ENCODE measurements around the gene FRMD4A. TPM values are rescaled to one million over a fixed set of nuclear protein-coding genes. Genes with fewer than 3 reads are reported as not detected.

The FRMD4A gene
- total RNA-seq, 1 experiment from 2014 or later, result 7.1 TPM

DNA sequence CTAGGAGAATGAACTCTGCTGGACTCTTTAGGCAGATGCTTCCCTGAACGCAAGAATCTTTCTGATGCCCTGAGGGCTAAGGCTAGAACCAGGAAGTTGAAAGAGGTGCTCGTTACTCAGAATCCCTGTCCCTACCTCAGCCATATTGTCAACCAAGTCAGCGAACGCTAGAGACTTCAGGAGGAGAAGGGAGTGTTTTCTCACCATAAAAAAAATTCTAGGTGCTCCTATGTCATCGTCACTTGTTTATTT lies 384.6 kb downstream of the FRMD4A start:
- ATAC-seq (no peak), DNase-seq (no peak)
- Histone ChIP-seq H3K4me2 (ENCODE audit: low read length) (no peak overlapping the region), H3K9me2 (replicated peaks; ENCODE audit: low read length) (no peaks in the 10 kb centered on the region), H3K9ac (ENCODE audit: low read length) (no peak overlapping the region), H3K4me1 (ENCODE audit: insufficient read depth, low read length) (no peaks in the 10 kb centered on the region; the same call in 1 of the 2 replicates), H3K27me3 (ENCODE audit: low read length) (no peaks in the 10 kb centered on the region), H3K27ac (ENCODE audit: low read length) (no peak overlapping the region), H3K4me3 (ENCODE audit: low read length) (no peak overlapping the region), H4K20me1 (ENCODE audit: low read length) (no peaks in the 10 kb centered on the region), H3F3A (ENCODE audit: low read length, unreplicated experiment) (no peaks in the 10 kb centered on the region), H3K36me3 (ENCODE audit: low read depth, low read length) (no peaks in the 10 kb centered on the region), H3K9me3 (ENCODE audit: low read length) (no peaks in the 10 kb centered on the region), H2AFZ (ENCODE audit: low read length) (no peak overlapping the region), H3K79me2 (ENCODE audit: low read length) (no peaks in the 10 kb centered on the region)
- no TSS peak for BruUV-seq (replicated peaks)
- ChIA-PET CTCF (no interaction called here), POLR2A (ENCODE audit: unreplicated experiment) (no interaction called here)
- TF ChIP-seq EZH2 (IDR thresholded peaks at IDR 0.05; ENCODE audit: low read length, unreplicated experiment) (no peak), EZH2phosphoT487 (IDR thresholded peaks at IDR 0.05; ENCODE audit: borderline replicate concordance, low read length) (no peak)
- TF ChIP-seq, protein P1, sequence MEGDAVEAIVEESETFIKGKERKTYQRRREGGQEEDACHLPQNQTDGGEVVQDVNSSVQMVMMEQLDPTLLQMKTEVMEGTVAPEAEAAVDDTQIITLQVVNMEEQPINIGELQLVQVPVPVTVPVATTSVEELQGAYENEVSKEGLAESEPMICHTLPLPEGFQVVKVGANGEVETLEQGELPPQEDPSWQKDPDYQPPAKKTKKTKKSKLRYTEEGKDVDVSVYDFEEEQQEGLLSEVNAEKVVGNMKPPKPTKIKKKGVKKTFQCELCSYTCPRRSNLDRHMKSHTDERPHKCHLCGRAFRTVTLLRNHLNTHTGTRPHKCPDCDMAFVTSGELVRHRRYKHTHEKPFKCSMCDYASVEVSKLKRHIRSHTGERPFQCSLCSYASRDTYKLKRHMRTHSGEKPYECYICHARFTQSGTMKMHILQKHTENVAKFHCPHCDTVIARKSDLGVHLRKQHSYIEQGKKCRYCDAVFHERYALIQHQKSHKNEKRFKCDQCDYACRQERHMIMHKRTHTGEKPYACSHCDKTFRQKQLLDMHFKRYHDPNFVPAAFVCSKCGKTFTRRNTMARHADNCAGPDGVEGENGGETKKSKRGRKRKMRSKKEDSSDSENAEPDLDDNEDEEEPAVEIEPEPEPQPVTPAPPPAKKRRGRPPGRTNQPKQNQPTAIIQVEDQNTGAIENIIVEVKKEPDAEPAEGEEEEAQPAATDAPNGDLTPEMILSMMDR (conservative IDR thresholded peaks at IDR 0.05; ENCODE audit: low read depth, low read length), result no peak
- intact Hi-C loops (cut with micrococcal nuclease), result no loop called here

DNA sequence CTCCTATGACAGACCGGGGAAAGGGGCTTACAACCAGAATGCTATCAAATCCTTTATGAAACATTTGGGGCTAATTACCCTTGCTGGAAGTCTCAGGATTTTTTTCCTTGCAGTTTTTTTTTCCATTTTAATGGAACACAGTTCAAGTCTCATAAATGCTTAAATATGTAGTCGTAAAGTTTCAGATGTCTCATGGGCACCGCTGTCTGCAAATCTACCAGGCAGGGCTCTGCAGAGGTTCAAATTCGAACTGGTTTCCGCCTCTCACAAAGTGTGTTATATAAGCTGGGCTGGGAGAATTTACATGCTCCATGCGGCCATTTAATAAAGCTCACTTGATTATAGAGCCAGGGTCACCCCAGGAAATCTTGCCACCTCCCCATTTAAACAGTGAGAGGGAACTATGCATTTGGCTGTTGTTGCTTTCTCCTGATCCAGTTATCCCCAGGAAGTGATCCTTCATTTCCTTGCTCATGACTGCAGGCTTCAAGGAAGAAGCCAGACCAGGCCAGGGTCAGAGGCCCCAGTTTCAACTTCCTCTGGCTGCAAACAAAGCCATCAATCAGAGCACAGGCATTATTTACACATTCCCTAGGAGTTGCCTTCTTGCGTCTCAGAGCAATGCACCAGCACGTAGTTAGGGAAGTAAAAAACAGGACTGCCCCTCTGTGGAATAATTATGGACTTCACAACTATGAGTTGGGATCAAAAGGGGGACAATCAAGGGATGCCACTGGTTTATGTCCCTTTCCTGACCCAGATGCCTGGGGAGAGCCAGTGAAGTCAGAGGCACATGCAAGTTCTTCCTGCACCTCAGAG lies 385.1 kb downstream of the FRMD4A start:
- Histone ChIP-seq H3K4me1 (ENCODE audit: insufficient read depth, low read length) (no peaks in the 10 kb centered on the region; the same call in 1 of the 2 replicates), H3K9me3 (ENCODE audit: low read length) (no peaks in the 10 kb centered on the region), H3K36me3 (ENCODE audit: low read depth, low read length) (no peaks in the 10 kb centered on the region), H3K27ac (ENCODE audit: low read length) (no peak overlapping the region), H3K27me3 (ENCODE audit: low read length) (no peaks in the 10 kb centered on the region), H3K4me2 (ENCODE audit: low read length) (no peak overlapping the region), H3K4me3 (ENCODE audit: low read length) (no peak overlapping the region), H3K9me2 (replicated peaks; ENCODE audit: low read length) (no peaks in the 10 kb centered on the region), H3K79me2 (ENCODE audit: low read length) (no peaks in the 10 kb centered on the region), H3K9ac (ENCODE audit: low read length) (no peak overlapping the region), H2AFZ (ENCODE audit: low read length) (no peak overlapping the region), H4K20me1 (ENCODE audit: low read length) (no peaks in the 10 kb centered on the region), H3F3A (ENCODE audit: low read length, unreplicated experiment) (no peaks in the 10 kb centered on the region)
- ChIA-PET CTCF (no interaction called here), POLR2A (ENCODE audit: unreplicated experiment) (no interaction called here)
- no peak for ATAC-seq
- intact Hi-C loops (cut with micrococcal nuclease), result no loop called here
- DNase-seq, result no peak
- TF ChIP-seq, protein P1 (conservative IDR thresholded peaks at IDR 0.05; ENCODE audit: low read depth, low read length), result no peak
- TF ChIP-seq EZH2 (IDR thresholded peaks at IDR 0.05; ENCODE audit: low read length, unreplicated experiment), result no peak
- TF ChIP-seq EZH2phosphoT487 (IDR thresholded peaks at IDR 0.05; ENCODE audit: borderline replicate concordance, low read length), result no peak
- BruUV-seq (replicated peaks), result no TSS peak

DNA sequence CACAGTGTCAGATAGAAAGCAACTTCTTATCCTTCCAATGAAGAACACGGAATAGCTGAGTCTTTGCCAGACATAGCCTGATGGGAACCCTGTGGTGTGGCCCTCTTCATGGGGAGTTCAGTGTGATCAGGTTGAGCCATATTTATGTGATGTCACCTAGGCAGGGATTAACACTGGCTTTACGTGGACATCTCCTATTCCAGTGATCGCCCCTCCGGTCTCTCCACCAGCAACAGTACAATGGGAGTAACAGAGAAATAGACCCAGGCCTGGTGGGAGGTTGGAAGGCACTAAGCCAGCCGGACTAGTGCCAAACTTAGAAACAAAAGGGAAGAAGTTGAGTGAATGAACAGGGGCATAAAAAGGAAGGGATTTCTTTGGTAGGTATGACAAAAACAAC lies 385.9 kb downstream of the FRMD4A start:
- Histone ChIP-seq H3K79me2 (ENCODE audit: low read length) (no peaks in the 10 kb centered on the region), H3K4me3 (ENCODE audit: low read length) (no peak overlapping the region), H2AFZ (ENCODE audit: low read length) (no peak overlapping the region), H3K27me3 (ENCODE audit: low read length) (no peaks in the 10 kb centered on the region), H3K36me3 (ENCODE audit: low read depth, low read length) (no peaks in the 10 kb centered on the region), H3K27ac (ENCODE audit: low read length) (no peak overlapping the region), H3K4me2 (ENCODE audit: low read length) (no peak overlapping the region), H4K20me1 (ENCODE audit: low read length) (no peaks in the 10 kb centered on the region), H3F3A (ENCODE audit: low read length, unreplicated experiment) (no peaks in the 10 kb centered on the region), H3K9me2 (replicated peaks; ENCODE audit: low read length) (no peaks in the 10 kb centered on the region), H3K4me1 (ENCODE audit: insufficient read depth, low read length) (no peaks in the 10 kb centered on the region; the same call in 1 of the 2 replicates), H3K9ac (ENCODE audit: low read length) (no peak overlapping the region), H3K9me3 (ENCODE audit: low read length) (no peaks in the 10 kb centered on the region)
- intact Hi-C loops (cut with micrococcal nuclease), result no loop called here
- no TSS peak for BruUV-seq (replicated peaks)
- ChIA-PET POLR2A (ENCODE audit: unreplicated experiment) (no interaction called here), CTCF (no interaction called here)
- ATAC-seq (no peak), DNase-seq (no peak)
- no peak for TF ChIP-seq EZH2 (IDR thresholded peaks at IDR 0.05; ENCODE audit: low read length, unreplicated experiment)
- TF ChIP-seq EZH2phosphoT487 (IDR thresholded peaks at IDR 0.05; ENCODE audit: borderline replicate concordance, low read length), result no peak
- TF ChIP-seq, protein P1 (conservative IDR thresholded peaks at IDR 0.05; ENCODE audit: low read depth, low read length), result no peak
